SK-N-SH (cell line): ENCODE results near the gene C1QL1. TPM values are rescaled to one million over a fixed set of nuclear protein-coding genes. Genes with fewer than 3 reads are reported as not detected.

Source experiments
- CTCF ChIA-PET: fragments of 300-600, 350-600 bp; formaldehyde crosslinking; extraction: SDS; loops from one replicate; lab custom pipeline; 2021; lab: Yijun Ruan, JAX
- POLR2A ChIA-PET: fragments of 350-600 bp; sonication (Branson Sonifier 250); formaldehyde crosslinking; extraction: SDS; loops from one replicate; lab custom pipeline; 2020; ENCODE audit warnings: antibody characterized with exemption, inconsistent platforms; lab: Yijun Ruan, JAX
- DNase-seq: peaks from one replicate; pipeline ENCODE4 v3.0.0; 2012
- H2AFZ ChIP-seq: fragments of 200-600 bp; sonication (generic); 2 replicates; pipeline ENCODE4 v1.8.1; 2016; ENCODE audit warnings: antibody characterized with exemption, mild to moderate bottlenecking, low read depth
- H3F3A ChIP-seq: fragments of 200-600 bp; sonication (generic); replicated peaks from 2 replicates; pipeline ENCODE3; 2016; ENCODE audit warnings: antibody characterized with exemption, mild to moderate bottlenecking; ENCODE audit not compliant: insufficient read depth
- H3K27ac ChIP-seq, 2 experiments: fragments of 200-500 bp in 1 of 2; fragments of 200-600 bp in 1 of 2; sonication (Bioruptor generic) in 1 of 2; sonication (generic), shearing (Covaris generic) in 1 of 2; 2 replicates each; pipeline versions ENCODE4 v1.5.1 to v1.6.1; 2014 to 2016; ENCODE audit warnings: low read depth in 2 of 2, inconsistent platforms in 1 of 2, low read length in 1 of 2, mild to moderate bottlenecking in 1 of 2, mixed read lengths in 1 of 2
- H3K27me3 ChIP-seq: fragments of 200-600 bp; sonication (generic), shearing (Covaris generic); 2 replicates; pipeline ENCODE4 v1.6.1; 2016; ENCODE audit warnings: mixed run types; ENCODE audit not compliant: insufficient read depth
- H3K36me3 ChIP-seq, 2 experiments: fragments of 200-500 bp in 1 of 2; fragments of 200-600 bp in 1 of 2; sonication (Bioruptor generic) in 1 of 2; sonication (generic) in 1 of 2; replicated peaks in 1 of 2; 2 replicates each; pipeline versions ENCODE3 to v1.5.1; 2014 to 2016; ENCODE audit warnings: low read length in 1 of 2, mild to moderate bottlenecking in 1 of 2; ENCODE audit not compliant: insufficient read depth in 2 of 2, control insufficient read depth in 1 of 2
- H3K4me1 ChIP-seq, 2 experiments: fragments of 200-500 bp in 1 of 2; fragments of 200-600 bp in 1 of 2; sonication (Bioruptor generic) in 1 of 2; sonication (generic), shearing (Covaris generic) in 1 of 2; 2 replicates each; pipeline versions ENCODE4 v1.5.1 to v1.6.1; 2014 to 2016; ENCODE audit warnings: low read depth in 1 of 2, low read length in 1 of 2, mixed run types in 1 of 2; ENCODE audit not compliant: insufficient read depth in 2 of 2, control insufficient read depth in 1 of 2
- H3K4me2 ChIP-seq: fragments of 200-600 bp; sonication (generic), shearing (Covaris generic); 2 replicates; pipeline ENCODE4 v1.6.1; 2017; ENCODE audit warnings: mixed run types
- H3K4me3 ChIP-seq, 2 experiments: fragments of 200-500 bp in 1 of 2; fragments of 200-600 bp in 1 of 2; sonication (Bioruptor generic) in 1 of 2; sonication (generic), shearing (Covaris generic) in 1 of 2; 2 replicates each; pipeline versions ENCODE4 v1.5.1 to v1.8.1; 2014 to 2016; ENCODE audit warnings: low read depth in 2 of 2, inconsistent platforms in 1 of 2, low read length in 1 of 2, mild to moderate bottlenecking in 1 of 2, mixed read lengths in 1 of 2, moderate library complexity in 1 of 2
- H3K79me2 ChIP-seq: fragments of 200-600 bp; sonication (generic); 2 replicates; pipeline ENCODE4 v1.8.1; 2017; ENCODE audit warnings: mild to moderate bottlenecking; ENCODE audit not compliant: insufficient read depth
- H3K9ac ChIP-seq: fragments of 200-600 bp; sonication (generic); 2 replicates; pipeline ENCODE4 v1.6.1; 2017; ENCODE audit warnings: mixed run types
- H3K9me2 ChIP-seq: fragments of 200-600 bp; sonication (generic); 2 replicates; pipeline ENCODE4 v1.6.1; 2017; ENCODE audit warnings: mixed run types
- H3K9me3 ChIP-seq: fragments of 200-600 bp; sonication (generic); 2 replicates; pipeline ENCODE4 v1.6.1; 2017; ENCODE audit warnings: mixed run types, mild to moderate bottlenecking, moderate library complexity
- H4K20me1 ChIP-seq: fragments of 200-600 bp; sonication (generic); 2 replicates; pipeline ENCODE4 v1.6.1; 2017; ENCODE audit warnings: mild to moderate bottlenecking, mixed run types; ENCODE audit not compliant: insufficient read depth
- CHD2 ChIP-seq: fragments of 150-350 bp; IDR thresholded peaks from 2 replicates; pipeline ENCODE4 v1.6.1; 2018; ENCODE audit warnings: low read length; ENCODE audit not compliant: partially characterized antibody
- EP300 ChIP-seq, 2 experiments: IDR thresholded peaks; 2 replicates each; pipeline versions ENCODE4 v1.4.0 to v1.6.1; 2012; ENCODE audit warnings: borderline replicate concordance in 1 of 2, low read depth in 1 of 2, low read length in 1 of 2
- EZH2phosphoT487 ChIP-seq: fragments of 200-600 bp; sonication (generic); IDR thresholded peaks from 2 replicates; pipeline ENCODE4 v1.6.1; 2017; ENCODE audit warnings: low read depth, mixed run types, mild to moderate bottlenecking, antibody characterized with exemption, moderate library complexity, borderline replicate concordance
- FOXM1 ChIP-seq: IDR thresholded peaks from 2 replicates; pipeline ENCODE4 v1.4.0; 2012; ENCODE audit warnings: low read depth, mild to moderate bottlenecking
- GABPA ChIP-seq: IDR thresholded peaks from 2 replicates; pipeline ENCODE4 v1.4.0; 2012; ENCODE audit warnings: low read depth, mild to moderate bottlenecking
- MEF2A ChIP-seq: IDR thresholded peaks from 2 replicates; pipeline ENCODE4 v1.4.0; 2012; ENCODE audit warnings: low read depth, borderline replicate concordance
- MXI1 ChIP-seq: IDR thresholded peaks from 2 replicates; pipeline ENCODE4 v1.6.1; 2012; ENCODE audit warnings: mild to moderate bottlenecking, low read depth, low read length, improper control_type of control experiment
- NFIC ChIP-seq: IDR thresholded peaks from 2 replicates; pipeline ENCODE4 v1.4.0; 2012; ENCODE audit warnings: borderline replicate concordance
- RAD21 ChIP-seq: IDR thresholded peaks from 2 replicates; pipeline ENCODE4 v1.6.1; 2012; ENCODE audit warnings: mild to moderate bottlenecking, low read length
- RCOR1 ChIP-seq: fragments of 150-350 bp; IDR thresholded peaks from 2 replicates; pipeline ENCODE4 v1.6.1; 2017; ENCODE audit warnings: antibody characterized with exemption, low read length
- RXRA ChIP-seq: IDR thresholded peaks from 2 replicates; pipeline ENCODE4 v1.4.0; 2012; ENCODE audit warnings: low read depth, mild to moderate bottlenecking, borderline replicate concordance
- SIN3A ChIP-seq: IDR thresholded peaks from 2 replicates; pipeline ENCODE4 v1.6.1; 2012; ENCODE audit warnings: low read depth, mild to moderate bottlenecking, low read length, moderate library complexity, borderline replicate concordance
- TAF1 ChIP-seq: IDR thresholded peaks from 2 replicates; pipeline ENCODE4 v1.6.1; 2012; ENCODE audit warnings: low read depth, mild to moderate bottlenecking, low read length, moderate library complexity, borderline replicate concordance
- TCF12 ChIP-seq: IDR thresholded peaks from 2 replicates; pipeline ENCODE4 v1.4.0; 2012
- WGBS: methylation state at CpG from one replicate; pipeline ENCODE4 v1.1.6; 2017; ENCODE audit warnings: low lambda C conversion rate; 5-methylcytosine and 5-hydroxymethylcytosine counted together
- polyA plus RNA-seq, 3 experiments: library from polyadenylated mRNA; depleted of rRNA; stranded (reverse); fragments of >200 nt; gene quantifications; 2 replicates each; pipeline ENCODE4 v1.2.3, GENCODE V29; 2012
- TF ChIP-seq, protein P1 (sequence below): IDR thresholded peaks from 2 replicates; pipeline ENCODE4 v1.6.1; 2012; ENCODE audit warnings: mild to moderate bottlenecking, low read depth, low read length, moderate library complexity
- TF ChIP-seq, protein P2 (sequence below): fragments of 200-600 bp; sonication (generic); IDR thresholded peaks from 2 replicates; pipeline ENCODE4 v1.6.1; 2017; ENCODE audit warnings: antibody characterized with exemption, mild to moderate bottlenecking, moderate library complexity

Gene C1QL1
- polyA plus RNA-seq, 1 of the 3 experiments (the other 2 are of a cell fraction): 11.9 TPM

DNA sequence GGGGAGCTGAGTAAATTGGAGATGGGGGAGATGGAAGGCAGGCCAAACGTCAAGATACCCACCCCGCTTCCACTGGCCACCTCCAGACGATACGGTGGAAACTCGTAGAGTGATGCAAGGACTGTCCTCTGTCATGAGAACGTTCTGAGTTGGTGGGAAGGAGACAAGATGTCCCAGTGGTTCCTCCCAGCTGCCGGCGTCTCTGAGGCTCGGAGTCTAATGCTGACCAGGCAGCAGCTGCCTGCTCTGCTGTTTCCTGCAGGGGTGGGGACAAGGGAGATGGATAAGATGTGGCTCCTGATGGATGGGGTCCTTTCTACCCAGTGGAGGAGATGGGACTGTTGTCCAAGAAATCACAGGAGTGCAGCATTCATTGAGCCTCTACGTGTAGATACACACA is 28.2 kb upstream of the C1QL1 start:
- H3K9ac ChIP-seq: no peak overlapping the region
- H3K4me2 ChIP-seq: no peak overlapping the region
- WGBS: 84% methylated on average over 10 of the region's 10 CpGs
- no peaks in the 10 kb centered on the region for H3F3A ChIP-seq
- no peaks in the 10 kb centered on the region; a peak in 1 of 4 replicates for H3K4me1 ChIP-seq
- no peak overlapping the region for H3K4me3 ChIP-seq
- H3K79me2 ChIP-seq: no peaks in the 10 kb centered on the region
- no peaks in the 10 kb centered on the region for H3K27me3 ChIP-seq
- no peak for TF ChIP-seq RXRA
- no peak for TF ChIP-seq MEF2A
- no peak for TF ChIP-seq TCF12
- TF ChIP-seq TAF1: no peak
- TF ChIP-seq CHD2: no peak
- TF ChIP-seq MXI1: no peak
- no peak for TF ChIP-seq SIN3A
- no peak for TF ChIP-seq EP300 (IDR thresholded peaks at IDR 0.05; ENCODE audit: borderline replicate concordance in 1 of 2, low read depth in 1 of 2, low read length in 1 of 2)
- no peak for TF ChIP-seq EZH2phosphoT487
- TF ChIP-seq, protein P1, sequence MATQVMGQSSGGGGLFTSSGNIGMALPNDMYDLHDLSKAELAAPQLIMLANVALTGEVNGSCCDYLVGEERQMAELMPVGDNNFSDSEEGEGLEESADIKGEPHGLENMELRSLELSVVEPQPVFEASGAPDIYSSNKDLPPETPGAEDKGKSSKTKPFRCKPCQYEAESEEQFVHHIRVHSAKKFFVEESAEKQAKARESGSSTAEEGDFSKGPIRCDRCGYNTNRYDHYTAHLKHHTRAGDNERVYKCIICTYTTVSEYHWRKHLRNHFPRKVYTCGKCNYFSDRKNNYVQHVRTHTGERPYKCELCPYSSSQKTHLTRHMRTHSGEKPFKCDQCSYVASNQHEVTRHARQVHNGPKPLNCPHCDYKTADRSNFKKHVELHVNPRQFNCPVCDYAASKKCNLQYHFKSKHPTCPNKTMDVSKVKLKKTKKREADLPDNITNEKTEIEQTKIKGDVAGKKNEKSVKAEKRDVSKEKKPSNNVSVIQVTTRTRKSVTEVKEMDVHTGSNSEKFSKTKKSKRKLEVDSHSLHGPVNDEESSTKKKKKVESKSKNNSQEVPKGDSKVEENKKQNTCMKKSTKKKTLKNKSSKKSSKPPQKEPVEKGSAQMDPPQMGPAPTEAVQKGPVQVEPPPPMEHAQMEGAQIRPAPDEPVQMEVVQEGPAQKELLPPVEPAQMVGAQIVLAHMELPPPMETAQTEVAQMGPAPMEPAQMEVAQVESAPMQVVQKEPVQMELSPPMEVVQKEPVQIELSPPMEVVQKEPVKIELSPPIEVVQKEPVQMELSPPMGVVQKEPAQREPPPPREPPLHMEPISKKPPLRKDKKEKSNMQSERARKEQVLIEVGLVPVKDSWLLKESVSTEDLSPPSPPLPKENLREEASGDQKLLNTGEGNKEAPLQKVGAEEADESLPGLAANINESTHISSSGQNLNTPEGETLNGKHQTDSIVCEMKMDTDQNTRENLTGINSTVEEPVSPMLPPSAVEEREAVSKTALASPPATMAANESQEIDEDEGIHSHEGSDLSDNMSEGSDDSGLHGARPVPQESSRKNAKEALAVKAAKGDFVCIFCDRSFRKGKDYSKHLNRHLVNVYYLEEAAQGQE: no peak
- TF ChIP-seq, protein P2, sequence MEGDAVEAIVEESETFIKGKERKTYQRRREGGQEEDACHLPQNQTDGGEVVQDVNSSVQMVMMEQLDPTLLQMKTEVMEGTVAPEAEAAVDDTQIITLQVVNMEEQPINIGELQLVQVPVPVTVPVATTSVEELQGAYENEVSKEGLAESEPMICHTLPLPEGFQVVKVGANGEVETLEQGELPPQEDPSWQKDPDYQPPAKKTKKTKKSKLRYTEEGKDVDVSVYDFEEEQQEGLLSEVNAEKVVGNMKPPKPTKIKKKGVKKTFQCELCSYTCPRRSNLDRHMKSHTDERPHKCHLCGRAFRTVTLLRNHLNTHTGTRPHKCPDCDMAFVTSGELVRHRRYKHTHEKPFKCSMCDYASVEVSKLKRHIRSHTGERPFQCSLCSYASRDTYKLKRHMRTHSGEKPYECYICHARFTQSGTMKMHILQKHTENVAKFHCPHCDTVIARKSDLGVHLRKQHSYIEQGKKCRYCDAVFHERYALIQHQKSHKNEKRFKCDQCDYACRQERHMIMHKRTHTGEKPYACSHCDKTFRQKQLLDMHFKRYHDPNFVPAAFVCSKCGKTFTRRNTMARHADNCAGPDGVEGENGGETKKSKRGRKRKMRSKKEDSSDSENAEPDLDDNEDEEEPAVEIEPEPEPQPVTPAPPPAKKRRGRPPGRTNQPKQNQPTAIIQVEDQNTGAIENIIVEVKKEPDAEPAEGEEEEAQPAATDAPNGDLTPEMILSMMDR: no peak
- no peak for TF ChIP-seq FOXM1
- TF ChIP-seq RAD21: no peak
- no peak for TF ChIP-seq RCOR1
- no peak for TF ChIP-seq NFIC
- TF ChIP-seq GABPA: no peak
- no peak for DNase-seq
- H2AFZ ChIP-seq: no peak overlapping the region
- no peaks in the 10 kb centered on the region for H4K20me1 ChIP-seq
- H3K9me3 ChIP-seq: no peaks in the 10 kb centered on the region
- POLR2A ChIA-PET: no interaction called here
- H3K27ac ChIP-seq: no peak overlapping the region
- no peaks in the 10 kb centered on the region for H3K9me2 ChIP-seq
- CTCF ChIA-PET: interaction anchor here (0.7 to 1.6 kb wide), 4 partner anchors 9 to 139 kb away, joined by 3 read pairs; partner anchors contain the start of gene ACBD4
- no peaks in the 10 kb centered on the region for H3K36me3 ChIP-seq
